ENCODE measurements around the gene TMUB1.

TMUB1 gene

DNA sequence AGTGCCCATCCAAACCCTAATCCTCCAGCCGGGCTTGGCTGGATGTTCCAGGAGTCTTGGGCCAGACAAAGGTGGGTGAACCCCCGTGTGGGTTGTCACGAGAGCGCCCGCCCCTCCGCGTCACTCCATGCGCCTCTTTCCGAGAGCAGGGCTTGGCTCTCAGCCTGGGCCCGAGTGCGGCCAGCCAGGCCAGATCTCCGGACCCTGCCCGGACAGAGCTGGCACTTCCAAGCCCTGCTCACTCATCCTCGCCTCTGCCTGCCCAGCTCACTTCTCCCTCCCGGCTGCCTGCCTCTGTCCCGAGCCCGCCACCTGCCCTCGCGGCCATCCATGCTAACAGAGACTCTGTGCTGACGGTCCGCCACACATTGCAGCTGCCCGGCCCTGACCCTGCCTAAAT lies 37.6 kb upstream of the TMUB1 start:
- DNase-seq (ENCODE audit: low read depth), result no peak

DNA sequence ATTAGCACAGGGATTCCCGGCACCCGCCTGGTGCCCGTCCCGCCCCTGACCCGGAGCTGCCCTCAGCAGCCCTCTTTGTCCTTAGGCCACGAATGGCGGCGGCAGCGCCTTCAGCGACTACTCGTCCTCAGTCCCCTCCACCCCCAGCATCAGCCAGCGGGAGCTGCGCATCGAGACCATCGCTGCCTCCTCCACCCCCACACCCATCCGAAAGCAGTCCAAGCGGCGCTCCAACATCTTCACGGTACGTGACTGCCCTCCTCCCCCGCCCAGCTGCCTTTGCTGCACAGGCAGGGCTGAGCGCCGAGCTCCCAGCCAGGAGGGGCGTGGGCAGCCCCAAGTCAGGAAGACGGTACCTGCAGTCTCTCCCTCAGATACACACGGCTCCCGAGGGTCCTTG lies 36.6 kb upstream of the TMUB1 start:
- no peak for DNase-seq (ENCODE audit: low read depth)

DNA sequence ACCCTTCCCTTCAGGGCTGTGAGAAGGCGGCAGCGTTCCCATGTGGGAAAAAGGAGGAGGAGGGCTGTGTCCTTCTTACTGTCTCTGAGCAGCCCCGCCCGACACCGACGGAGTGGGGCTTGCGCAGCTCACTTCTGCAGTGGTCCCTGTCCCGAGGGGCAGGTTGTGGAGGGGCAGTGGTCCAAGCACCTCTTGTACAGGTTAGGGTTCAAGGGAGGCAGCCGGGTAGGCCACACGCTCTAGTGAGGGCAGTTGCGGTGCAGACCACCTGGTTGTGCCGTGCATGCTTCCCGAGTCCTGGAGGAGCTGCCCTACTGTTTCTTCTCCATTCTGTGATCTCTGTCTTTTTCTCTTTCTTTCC lies 35.7 kb upstream of the TMUB1 start:
- DNase-seq (ENCODE audit: low read depth), result no peak

DNA sequence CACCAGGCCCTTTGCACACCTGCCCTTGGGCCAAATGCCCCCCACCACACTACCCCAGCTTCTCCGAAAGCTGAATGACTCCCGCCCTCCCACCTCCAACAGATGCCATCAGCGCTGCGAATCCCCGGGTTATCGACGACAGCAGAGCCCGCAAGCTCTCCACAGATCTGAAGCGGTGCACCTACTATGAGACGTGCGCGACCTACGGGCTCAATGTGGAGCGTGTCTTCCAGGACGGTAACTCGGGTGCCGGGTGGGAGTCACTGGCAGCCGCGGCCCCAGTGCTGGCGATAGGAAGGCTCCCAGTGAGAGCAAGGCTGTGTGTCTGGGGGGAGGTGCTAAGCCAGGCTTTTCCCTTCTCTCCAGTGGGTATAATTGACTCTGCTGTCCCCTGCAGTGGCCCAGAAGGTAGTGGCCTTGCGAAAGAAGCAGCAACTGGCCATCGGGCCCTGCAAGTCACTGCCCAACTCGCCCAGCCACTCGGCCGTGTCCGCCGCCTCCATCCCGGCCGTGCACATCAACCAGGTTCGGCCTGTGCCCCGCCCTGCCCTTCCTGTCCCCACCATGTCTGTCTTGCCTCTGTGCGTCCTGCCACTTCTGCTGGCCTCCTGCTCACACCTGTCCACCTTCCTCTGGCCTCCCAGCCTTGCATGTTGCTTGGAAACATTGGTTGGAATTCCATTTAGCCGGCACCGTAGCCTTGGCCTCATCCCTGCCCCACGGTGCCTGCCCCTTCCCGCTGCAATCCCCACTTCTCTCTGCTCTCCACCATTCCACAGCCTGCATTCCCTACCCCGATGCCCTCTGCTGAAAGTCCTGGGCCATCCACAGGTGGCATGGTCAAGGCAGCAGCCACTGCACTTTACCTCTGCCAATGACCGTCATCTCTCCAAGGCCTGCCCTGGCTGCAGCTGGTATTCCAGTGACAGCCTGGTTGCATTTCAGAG lies 35.1 kb upstream of the TMUB1 start:
- DNase-seq (ENCODE audit: low read depth), result no peak

DNA sequence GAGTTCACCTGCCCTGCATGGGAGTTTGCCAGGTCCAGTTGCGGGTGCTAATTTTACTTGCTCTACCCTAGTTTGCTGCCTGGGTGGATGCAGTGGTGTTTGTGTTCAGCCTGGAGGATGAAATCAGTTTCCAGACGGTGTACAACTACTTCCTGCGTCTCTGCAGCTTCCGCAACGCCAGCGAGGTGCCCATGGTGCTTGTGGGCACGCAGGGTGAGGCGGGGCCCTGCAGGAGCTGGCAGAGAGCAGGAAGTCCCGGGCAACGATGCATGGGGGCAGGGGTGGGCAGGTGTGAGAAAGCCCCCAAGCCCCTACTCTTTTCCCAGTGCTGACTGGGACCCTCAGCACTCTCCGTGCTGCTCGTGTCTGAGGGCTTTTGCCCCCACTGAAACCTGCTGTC lies 34.3 kb upstream of the TMUB1 start:
- no peak for DNase-seq (ENCODE audit: low read depth)

DNA sequence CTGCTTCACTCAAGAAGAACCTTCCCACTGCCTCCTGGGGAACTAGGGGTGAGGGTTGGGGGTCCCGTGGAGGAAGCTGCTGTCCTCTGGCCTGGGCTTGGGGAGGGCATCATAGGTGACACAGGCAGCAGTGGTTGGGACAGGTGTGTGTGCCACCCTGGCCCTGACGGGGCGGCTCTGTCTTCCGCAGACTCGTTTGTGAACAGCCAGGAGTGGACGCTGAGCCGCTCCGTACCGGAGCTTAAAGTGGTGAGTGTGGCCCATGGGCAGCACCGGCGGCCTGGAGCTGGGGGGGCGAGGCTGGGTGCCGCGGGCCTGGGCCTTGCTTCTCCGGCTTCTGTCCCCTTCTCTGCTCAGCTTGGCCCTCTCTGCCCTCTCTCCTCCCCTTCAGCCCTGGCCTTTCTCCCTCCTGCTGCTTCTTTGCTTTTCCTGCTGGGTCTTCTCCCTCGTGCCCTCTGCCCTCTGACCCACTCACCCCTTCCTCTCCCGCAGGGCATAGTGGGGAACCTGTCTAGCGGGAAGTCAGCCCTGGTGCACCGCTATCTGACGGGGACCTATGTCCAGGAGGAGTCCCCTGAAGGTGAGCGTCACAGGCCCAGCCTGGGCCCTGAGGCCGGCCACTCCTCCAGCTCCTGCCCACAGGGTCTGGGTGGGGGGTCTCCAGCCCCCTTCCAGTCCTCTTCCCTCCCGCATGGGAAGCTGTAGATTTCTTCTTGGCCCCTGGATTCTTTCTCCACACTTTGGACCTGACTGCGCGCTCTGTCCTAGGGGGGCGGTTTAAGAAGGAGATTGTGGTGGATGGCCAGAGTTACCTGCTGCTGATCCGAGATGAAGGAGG lies 33.5 kb upstream of the TMUB1 start:
- no peak for DNase-seq (ENCODE audit: low read depth)

DNA sequence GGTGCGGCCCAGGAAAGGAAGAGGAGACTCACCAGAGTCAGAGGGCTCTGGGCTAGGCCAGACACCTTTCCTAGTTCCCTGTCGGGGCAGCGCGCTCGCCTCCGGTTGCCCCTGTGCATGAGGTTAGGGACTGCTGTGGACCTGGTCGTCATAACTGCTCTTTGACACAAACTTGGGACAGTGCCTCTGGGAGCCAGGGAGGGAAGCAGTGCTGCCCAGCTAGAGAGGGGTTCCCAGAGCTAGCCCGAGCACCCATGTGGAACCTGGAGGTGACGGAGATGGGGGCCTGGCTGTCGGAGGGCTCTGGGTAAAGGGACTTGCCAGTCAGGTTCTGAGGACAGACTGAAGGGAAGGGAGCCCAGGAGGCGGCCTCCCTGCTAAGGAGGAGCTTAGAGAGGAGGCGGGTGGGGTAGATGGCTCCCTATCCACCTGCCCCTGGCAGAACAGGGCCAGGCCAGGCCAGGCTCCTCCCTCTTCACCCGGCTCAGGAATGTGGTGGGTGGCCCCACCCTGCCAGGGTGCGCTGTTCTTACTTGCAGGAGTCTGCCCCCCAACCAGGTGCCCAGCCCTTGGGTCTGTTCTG lies 32.6 kb upstream of the TMUB1 start:
- DNase-seq (ENCODE audit: low read depth), result no peak

DNA sequence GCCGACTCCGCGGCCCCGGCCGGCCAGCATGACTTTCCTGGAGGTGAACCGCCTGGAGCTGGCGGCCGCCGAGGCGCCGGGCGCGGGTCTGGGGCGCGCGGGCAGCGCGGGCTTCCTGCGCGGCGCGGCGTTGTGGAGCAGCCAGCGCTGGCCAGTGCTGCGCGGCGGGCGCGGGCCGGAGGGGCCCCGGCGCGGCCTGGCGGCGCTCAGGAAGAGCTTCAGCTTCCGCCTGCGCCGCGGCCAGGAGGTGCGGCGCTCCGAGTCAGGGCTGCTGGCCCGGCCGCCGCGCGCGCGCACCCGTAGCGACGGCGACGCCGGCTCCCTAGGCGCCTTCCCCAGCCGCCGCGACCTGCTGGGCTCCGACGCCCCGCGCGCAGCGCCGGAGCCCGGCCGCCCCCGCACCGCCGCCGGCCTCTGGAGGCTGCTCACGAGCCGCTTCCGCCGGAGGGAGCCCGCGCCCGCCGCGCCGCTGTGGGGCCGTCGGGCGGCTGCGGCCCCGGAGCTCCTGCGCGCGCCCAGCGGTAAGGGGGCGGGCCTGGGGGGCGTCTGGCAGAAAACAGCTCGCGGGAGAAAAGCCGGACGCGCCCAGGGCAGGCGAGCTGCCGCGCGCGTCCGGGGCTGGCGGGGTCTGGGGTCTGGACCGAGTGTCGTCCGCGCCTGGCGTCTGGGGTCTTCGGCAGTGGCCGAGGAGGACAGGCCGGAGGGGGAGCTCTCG lies 32.0 kb upstream of the TMUB1 start:
- DNase-seq (ENCODE audit: low read depth), result no peak

DNA sequence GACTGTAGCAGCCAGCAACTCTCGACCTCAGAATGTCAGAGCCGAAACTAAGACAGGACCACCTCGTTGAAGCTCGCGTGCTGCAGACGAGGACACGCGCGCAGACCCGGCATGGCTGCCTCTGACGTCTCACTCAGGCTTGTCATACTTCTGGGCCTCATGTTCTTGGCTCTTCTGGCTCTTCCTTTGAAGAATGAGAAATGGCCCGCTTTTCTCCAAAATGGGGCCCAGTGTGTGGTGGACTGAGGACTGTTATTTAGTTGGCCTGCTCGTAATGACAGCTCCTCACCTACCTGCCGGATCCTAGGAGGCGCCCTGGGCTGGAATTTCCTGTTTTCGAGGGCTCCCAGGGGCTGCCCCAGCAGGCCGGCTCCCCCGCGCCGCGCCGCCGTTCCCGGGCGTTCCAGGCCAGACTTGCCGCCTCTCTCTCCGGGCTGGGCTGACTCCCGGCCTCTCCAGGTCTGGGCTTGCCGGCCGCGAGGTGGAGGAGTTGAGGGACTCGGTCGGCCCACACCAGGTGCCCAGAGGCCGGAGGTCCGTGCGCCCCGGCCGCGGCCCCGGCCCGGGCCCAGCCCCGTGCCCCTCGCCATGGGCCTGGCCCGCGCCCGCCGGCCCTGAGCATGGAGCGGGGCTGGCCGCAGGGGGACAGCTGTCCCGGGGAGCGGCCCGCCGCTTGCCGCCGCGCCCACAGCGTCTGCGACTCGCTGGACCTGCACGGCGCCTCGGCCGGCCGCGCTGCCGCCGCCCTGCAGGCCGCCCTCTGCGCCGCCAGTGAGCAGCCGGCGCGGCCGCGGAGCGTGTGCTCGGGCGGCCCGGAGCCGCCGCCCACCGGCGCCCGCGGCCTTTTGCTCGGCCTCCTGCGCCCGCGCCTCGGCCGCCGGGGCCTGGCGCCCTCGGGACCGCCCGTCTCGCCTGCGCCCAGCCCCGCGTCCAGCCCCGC lies 31.1 kb upstream of the TMUB1 start:
- no peak for DNase-seq (ENCODE audit: low read depth)

DNA sequence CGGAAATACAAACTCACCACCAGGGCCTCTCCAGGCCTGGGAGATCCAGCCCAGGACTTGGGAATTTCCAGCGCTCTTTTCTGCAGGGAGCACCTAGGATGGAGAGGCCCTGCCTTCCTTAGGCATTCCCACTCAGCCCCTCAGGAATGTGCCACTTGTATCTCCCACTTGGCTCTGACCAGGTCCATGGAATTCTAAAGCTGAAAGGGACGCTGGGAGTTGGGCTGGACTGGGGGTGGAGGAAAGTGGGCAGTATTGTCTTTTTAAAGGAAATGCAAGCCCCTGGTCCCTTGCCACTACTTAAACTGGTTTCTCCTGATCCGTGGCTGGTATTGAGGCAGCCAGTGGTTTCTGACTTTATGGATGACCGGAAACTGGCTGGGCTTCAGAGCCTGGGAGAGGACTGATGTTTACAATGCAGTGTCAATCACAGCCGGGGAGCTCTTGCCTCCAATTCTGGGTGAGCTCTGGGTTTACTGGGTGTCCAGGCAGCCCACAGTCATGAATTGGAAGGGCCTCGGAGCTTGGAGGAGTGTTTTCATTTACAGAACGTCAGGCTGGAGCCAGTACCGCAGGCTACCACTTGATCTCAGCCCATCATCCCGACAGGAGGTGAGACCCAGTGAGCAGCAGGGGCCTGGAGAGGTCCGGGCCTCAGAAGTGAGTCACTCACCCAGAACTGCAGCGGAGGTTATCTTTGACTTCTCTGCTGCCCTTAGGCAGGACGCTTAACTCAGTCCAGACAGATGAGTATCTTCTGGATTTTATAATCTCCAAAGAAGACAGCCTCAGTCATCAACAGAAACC lies 30.3 kb upstream of the TMUB1 start:
- DNase-seq (ENCODE audit: low read depth), result no peak

DNA sequence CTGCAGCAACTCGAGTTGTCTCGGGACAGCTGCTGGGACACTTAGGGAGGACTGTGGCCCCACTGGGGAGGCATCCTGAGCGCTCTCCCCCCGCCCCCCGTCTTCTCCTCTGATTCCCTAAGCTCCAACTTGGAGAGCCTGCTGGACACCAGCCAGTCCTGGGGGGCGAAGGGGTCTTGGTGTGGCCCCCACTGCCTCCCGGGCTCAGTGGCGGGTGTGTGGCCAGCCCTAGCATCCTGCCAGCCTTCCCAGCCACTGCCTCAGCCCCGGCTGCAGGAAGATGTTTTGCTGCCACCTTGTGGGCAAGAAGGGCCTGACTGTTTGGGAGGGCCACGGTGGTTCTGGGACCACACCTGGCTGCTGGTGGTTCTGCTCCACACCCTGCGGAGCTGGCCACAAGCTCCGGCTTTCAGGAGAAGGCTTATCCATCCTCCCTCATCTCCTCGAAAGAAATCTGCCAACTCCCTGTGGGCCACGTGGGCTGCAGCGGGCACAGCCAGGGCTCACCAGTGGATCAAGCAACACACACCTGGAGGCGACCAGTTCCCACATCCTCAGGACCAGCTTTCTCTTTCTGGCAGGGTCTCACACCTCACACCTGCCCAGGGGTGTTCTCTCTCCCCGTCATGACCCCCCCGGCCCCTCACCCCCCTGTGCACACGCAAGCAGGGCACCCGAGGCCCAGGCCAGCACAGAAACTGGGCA lies 27.8 kb upstream of the TMUB1 start:
- DNase-seq (ENCODE audit: low read depth), result no peak

DNA sequence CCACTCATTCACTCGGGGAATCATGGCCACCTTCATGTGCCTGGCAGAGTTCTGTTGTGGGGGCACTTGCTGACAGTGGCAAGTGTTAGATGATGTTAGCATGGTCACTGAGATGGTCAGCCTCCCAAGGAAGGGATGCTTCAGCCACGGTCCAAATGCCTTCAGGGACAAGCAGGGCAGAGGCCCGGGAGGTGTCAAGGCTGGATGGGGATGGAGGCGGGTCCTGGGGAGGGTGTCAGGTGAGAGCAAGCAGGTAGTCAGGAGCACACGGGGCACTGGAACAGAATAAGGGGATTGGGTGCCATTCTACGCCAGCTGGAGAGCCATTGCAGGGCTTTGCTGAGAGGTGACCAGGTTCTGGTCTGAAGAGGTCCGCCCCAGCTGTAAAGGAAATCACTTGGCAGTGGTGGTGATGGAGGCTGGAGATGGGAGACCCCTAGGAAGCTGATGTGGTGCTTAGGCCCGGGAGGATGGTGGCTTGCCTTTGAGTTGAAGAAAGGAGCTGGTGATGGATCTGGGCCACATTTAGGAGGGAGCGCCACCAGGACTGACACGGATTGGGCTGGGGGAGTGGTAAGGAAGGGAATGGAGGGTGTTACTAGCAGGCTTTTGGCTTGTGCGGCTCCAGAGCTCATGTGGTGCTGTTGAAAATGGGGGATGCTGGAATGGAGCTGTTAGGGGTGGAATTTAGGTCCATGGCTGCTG lies 27.1 kb upstream of the TMUB1 start:
- DNase-seq (ENCODE audit: low read depth), result no peak

DNA sequence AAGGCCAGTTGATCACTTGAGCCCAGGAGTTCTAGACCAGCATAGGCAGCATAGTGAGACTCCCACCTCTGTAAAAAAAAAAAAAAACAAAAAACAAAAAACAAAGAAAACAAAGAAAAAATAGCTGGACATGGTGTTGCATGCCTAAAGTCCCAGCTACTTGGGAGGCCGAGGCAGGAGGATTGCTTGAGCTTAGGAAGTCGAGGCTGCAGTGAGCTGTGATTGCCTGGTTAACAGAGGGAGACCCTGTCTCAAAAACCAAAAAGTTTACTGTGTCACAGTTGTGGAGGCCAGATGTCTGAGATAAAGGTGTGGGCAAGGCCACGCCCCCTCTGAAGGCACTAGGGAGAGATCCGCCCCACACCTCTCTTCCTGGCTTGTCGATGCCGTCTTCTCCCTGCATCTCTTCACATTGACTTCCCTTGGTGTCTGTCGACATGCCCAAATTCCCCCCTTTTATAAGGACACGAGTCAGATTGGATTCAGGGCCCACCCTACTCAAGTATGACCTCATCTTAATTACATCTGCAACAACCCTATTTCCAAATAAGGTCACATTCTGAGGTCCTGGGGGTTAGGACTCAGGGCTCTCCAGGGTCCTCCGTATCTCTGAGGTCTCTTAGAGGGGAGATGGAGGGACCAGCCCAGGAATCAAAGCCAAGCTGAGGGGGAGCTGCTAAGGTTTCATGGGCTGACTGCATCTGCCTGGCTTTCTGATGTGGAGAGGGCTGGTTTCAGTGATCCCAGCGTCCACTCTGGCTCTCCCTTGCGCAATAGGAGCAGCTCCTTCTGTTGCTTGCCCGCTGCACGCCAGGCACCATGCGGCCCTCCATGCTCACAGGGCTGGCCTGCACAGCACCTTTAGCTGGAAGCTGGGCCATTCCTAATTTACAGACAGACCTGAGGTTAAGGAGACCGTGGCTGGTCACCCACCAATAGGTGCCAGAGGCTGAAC lies 26.1 kb upstream of the TMUB1 start:
- no peak for DNase-seq (ENCODE audit: low read depth)

DNA sequence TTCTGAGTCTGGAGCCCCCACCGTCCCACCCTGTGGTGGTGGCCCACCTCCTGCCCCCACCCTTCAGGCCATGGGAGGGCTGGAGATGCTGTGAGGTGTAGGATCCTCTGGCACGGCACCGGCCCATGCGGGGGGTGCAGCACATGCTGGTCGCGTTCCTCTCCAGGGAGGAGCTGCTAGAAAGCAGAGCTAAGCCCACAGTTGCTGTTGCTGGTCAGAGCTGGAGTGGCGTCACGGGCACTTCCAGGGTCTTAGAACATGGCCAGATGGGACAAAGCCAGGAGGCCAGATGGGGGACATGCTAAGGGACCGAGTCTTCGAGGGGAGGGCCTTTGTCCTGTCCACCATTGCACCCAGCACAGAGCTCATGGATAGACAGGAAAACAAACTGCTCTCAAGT lies 24.6 kb upstream of the TMUB1 start:
- no peak for DNase-seq (ENCODE audit: low read depth)

DNA sequence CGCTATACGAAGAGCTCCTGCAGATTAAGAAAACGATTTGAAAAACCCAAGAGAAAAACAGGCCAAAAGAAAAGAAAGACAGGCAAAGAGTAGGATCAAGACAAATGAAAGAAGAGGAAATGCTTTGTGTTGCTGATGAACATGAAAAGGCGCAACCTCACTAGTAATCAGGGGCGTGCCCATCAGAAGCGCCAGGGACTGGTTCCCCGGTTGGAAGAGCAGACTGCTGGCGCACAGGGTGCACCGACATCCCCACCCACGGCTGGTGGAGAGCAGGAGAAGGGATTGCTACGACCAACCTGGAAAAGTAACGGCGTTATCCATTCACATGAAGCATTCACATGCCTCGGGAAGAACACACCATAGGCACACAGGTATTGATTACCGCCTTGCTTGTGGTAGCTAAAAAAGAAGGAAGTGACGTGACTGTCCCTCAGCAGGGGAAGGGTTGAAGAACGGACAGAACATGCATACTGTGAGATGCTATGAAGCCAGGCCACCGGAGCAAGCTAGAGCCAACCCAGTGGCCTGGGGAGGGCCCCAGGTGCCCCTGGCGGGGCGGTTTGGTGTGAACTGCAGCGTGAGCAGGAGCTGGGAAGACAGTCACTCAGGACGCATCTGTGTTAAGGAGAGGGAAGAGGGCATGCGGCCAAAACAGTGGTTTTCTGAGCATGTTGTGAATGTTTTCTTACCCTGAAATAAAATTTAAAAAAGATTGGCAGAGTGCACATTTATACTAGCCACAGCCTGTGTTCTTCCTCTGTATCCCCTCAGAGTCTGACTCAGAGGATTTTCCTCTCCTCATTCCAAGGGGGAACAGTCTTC lies 21.3 kb upstream of the TMUB1 start:
- no peak for DNase-seq (ENCODE audit: low read depth)

DNA sequence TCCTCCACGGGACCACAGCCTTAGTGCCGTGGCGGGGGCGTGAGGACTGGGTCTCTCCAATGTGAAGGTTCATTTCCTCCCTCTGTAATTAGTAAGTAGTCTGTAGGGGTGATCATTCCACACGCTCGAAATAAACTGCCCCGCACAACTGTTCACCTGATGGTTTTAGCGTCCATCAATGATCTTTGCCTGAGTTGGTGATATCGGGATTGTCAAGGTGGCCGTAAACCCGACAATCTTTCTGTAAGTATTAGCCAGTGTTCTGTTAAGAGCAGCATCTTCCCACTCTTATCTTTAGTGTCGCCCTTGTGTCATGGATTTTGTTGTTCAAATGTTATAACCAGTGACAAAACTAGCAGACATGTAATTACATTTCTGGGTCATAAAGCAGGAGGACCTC lies 20.7 kb upstream of the TMUB1 start:
- no peak for DNase-seq (ENCODE audit: low read depth)

DNA sequence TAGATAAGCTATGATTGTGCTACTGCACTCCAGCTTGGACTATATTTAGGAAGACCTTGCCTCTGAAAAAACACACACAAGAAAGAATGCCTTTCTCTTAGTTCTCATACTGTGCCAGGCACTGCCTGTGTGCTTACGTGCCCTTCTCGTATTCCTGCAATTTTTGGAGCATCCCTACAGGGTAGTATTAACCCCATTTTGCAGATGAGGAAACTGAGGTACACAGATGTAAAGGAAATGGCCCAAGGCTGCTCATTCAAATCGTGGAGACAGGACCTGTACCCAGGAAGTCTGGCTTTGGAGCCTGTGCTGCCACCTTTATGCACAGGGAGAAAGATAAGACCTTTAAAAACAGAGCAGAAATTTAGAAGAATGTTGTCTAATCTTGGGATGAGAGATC lies 19.7 kb upstream of the TMUB1 start:
- DNase-seq (ENCODE audit: low read depth), result no peak

Measured in fibroblast of the conjunctiva (primary cell).